NB4 (cell line): ENCODE results near the gene USP6.
"Not testable (repeated sequence)": the region's sequence is repeated elsewhere in the genome, so short reads cannot be mapped to it uniquely, and the experiment has no call there.

Experiments used
- DNase-seq: peaks from one replicate; pipeline ENCODE4 v3.0.0; 2010; ENCODE audit warnings: low read depth
- H3K4me3 ChIP-seq: one replicate; pipeline ENCODE4 v1.5.1; 2011; ENCODE audit warnings: mild to moderate bottlenecking, low read depth, low read length, moderate library complexity
- CTCF ChIP-seq: IDR thresholded peaks from one replicate; pipeline ENCODE4 v1.5.1; 2012; ENCODE audit warnings: low read depth, low read length
- MYC ChIP-seq: IDR thresholded peaks from 2 replicates; pipeline ENCODE4 v1.6.1; 2011; ENCODE audit warnings: low read depth, low read length
- POLR2A ChIP-seq: IDR thresholded peaks from 2 replicates; pipeline ENCODE4 v1.6.1; 2011; ENCODE audit warnings: mild to moderate bottlenecking; ENCODE audit not compliant: insufficient read length; ENCODE audit errors: extremely low read depth
- TF ChIP-seq, protein P1 (sequence below): IDR thresholded peaks from 2 replicates; pipeline ENCODE4 v1.6.1; 2011; ENCODE audit warnings: low read depth, low read length

Gene USP6

GRCh38 chr17:5121186-5121841, 5.5 kb downstream of the USP6 start:
- H3K4me3 ChIP-seq = no peak overlapping the region
- no peak for DNase-seq
- TF ChIP-seq POLR2A (no peak), MYC (no peak), CTCF (no peak)
- TF ChIP-seq, protein P1, sequence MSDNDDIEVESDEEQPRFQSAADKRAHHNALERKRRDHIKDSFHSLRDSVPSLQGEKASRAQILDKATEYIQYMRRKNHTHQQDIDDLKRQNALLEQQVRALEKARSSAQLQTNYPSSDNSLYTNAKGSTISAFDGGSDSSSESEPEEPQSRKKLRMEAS = no peak

GRCh38 chr17:5122056-5122455, 6.2 kb downstream of the USP6 start:
- DNase-seq, H3K4me3 ChIP-seq: not testable (repeated sequence)

GRCh38 chr17:5122586-5123342, 6.9 kb downstream of the USP6 start:
- no peak for DNase-seq
- TF ChIP-seq MYC = no peak
- no peak for TF ChIP-seq CTCF
- TF ChIP-seq POLR2A = no peak
- TF ChIP-seq, protein P1 = no peak
- H3K4me3 ChIP-seq = no peak overlapping the region

DNA sequence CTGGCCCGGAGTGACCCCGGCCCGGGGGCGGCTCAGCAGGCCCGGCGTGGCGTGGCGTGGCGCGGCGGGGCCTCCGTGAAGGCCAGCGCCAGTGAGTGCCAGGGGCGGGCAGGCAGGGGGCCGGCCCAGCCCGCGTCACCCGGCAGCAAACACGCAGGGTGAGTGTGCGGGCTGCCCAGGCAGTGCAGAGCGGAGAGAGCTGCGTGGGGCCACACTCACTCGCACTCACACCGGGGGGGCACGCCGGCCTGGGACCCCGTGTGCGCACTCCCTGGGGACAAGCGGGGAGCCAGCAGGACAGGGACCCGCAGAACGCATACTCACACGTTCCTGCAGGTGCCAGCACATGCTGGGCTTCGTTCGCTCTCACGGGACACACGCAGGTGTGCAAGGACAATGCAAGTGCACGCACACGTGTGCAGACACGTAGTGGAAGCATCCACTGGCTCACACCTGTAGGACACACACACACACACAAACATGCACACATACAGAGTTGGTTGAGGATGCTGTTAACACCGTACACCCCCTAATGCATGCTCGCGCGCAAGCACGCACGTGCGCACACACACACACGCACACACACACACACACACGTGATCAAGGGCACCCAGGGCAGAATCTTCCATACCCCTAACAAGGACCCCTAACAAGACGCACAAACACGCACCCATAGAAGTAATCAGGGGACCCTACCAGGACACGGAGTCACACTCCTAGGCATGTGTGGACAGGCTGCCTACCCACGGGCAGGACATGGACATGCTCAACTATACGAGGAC, 7.7 kb downstream of the USP6 start:
- no peak overlapping the region for H3K4me3 ChIP-seq
- no peak for DNase-seq
- no peak for TF ChIP-seq MYC
- TF ChIP-seq, protein P1 = no peak
- TF ChIP-seq POLR2A = no peak
- no peak for TF ChIP-seq CTCF

GRCh38 chr17:5124125-5124760, 8.4 kb downstream of the USP6 start:
- H3K4me3 ChIP-seq, DNase-seq: not testable (repeated sequence)

DNA sequence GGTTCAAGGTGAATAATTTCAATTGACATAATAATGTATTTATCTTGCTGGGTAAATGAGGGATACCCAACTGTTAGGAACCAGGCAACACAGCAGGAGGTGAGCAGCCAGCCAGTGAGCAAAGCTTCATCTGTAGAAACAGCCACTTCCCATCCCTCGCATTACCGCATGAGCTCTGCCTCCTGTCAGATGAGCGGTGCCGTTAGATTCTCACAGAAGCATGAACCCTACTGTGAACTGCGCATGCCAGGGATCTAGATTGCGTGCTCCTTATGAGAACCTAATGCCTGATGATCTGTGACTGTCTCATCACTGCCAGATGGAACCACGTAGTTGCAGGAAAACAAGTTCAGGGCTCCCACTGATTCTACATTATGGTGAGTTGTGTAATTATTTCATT, 9.1 kb downstream of the USP6 start:
- H3K4me3 ChIP-seq = not testable (repeated sequence)
- peak; percentile 13 for DNase-seq

DNA sequence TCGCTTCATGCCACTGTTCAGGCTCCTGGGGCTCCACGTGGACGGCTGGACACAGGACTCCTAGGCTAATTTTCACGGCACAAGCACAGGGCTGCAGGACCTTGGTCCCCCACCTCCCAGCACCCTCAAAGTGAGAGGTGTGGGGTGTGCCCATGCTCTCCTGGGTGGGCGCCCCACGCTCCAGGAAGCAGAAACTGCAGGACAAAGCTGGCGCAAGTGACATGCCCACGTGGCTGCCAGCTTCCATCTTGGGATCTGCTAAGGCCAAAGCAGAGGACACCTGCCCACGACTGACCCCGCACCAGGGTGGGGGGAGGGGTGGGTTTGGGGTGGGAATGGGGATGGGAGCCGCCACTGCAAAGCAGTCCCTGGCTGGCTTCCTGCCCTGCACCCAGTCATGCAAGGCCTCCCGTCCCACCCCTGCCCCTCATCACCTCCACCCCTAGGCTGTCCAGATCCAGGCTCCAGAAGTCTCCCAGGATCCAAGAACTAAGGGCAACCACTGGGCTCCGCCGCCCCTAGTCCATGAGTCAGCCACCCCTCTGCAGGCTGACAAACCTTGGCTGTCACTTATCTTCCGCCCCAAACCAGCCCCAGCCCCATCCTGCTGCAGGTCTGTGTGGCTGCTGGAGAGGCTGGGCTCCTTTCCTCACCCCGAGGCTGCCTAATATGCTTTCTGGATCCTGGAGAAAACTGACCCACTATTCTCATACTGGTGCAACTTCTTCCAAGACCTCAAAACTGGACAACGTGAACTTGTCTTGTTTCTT, 11.1 kb downstream of the USP6 start:
- H3K4me3 ChIP-seq = no peak overlapping the region
- no peak for DNase-seq
- TF ChIP-seq CTCF (no peak), MYC (no peak), POLR2A (no peak)
- TF ChIP-seq, protein P1 = no peak
